ENCODE results near the gene CFAP20. TPM values are rescaled to one million over a fixed set of nuclear protein-coding genes. Genes with fewer than 3 reads are reported as not detected.

CFAP20 gene
- total and polyA plus RNA-seq, 2 of the 13 experiments (the other 11 are each of a cell fraction or from before 2014, with no cell fraction given), result 73.1 to 87.4 TPM

DNA sequence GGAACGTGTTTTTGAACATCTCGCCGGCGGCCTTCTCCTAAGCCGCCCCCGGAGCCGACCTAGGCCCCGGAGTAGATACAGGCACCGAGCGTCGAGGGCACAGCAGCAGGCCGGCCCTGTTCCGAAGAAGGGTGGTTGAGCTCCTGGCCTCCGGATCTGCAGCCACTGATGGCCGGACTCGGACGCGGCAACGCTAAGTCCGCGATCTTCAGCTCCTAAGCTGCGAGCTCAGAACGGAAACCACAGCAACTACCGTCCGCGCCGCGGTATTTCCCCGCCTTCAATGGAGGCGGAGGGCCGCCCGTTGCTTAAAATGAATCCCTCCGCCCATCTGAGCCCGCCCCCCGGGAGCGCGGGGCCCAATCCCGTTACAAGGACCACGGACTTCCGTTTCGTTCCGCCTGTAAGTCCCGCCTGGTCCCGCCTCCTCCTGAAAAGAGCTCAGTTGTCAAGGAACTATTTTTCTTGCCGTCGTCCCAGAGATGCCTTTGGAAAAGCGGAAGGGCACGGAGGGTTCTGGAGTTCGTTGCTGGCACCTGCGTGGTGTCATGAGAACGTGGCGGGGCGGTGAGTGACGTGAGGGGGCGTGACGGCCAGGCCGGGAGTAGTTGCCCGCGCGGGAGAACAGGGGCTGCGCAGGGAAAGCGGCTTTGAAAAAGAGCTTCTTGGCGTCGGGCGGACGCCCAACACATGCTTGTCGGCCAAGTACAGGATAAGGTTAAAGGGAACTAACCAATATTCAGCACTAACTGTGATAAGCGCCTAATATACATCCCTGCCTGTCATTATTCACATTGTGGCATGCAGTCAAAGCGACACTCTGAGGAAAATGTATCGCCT lies at the start of gene CFAP20 (continued):
- TF ChIP-seq ZSCAN30 (CRISPR knock-in tag; IDR thresholded peaks at IDR 0.05) (peak; percentile 94), ZNF790 (CRISPR knock-in tag; IDR thresholded peaks at IDR 0.05; ENCODE audit: borderline replicate concordance) (peak; percentile 88), XBP1 (CRISPR knock-in tag; IDR thresholded peaks at IDR 0.05) (no peak), CREM (IDR thresholded peaks at IDR 0.05) (peak; percentile 98), CREM (CRISPR knock-in tag; IDR thresholded peaks at IDR 0.05) (peak; percentile 75; the same call in 1 of the 2 replicates), FLYWCH1 (CRISPR knock-in tag; IDR thresholded peaks at IDR 0.05) (no peak), CHCHD3 (CRISPR knock-in tag; IDR thresholded peaks at IDR 0.05) (peak; percentile 60; the same call in 1 of the 2 replicates), RBFOX2 (IDR thresholded peaks at IDR 0.05; ENCODE audit: low read depth, low read length) (peak; percentile 93), HDAC1 (CRISPR knock-in tag; IDR thresholded peaks at IDR 0.05) (peak; percentile 99), ZNF20 (CRISPR knock-in tag; IDR thresholded peaks at IDR 0.05) (peak; percentile 23; the same call in 1 of the 2 replicates), HMG20B (CRISPR knock-in tag; conservative IDR thresholded peaks at IDR 0.05) (peak; percentile 75; the same call in 1 of the 2 replicates), TRIM24 (CRISPR knock-in tag; IDR thresholded peaks at IDR 0.05) (0 out of 2 replicates have a peak, but pooled peaks have one; percentile 69), MYNN (CRISPR knock-in tag; IDR thresholded peaks at IDR 0.05; ENCODE audit: low read depth) (no peak), KLF11 (CRISPR knock-in tag; IDR thresholded peaks at IDR 0.05) (peak; percentile 70; the same call in 1 of the 2 replicates), AKAP8 (CRISPR knock-in tag; IDR thresholded peaks at IDR 0.05) (peak; percentile 73; the same call in 1 of the 2 replicates), DPF2 (CRISPR knock-in tag; IDR thresholded peaks at IDR 0.05; ENCODE audit: borderline replicate concordance, low read depth) (peak; percentile 53; the same call in 1 of the 2 replicates), ZNF446 (CRISPR knock-in tag; IDR thresholded peaks at IDR 0.05) (peak; percentile 76; the same call in 1 of the 2 replicates), TBX2 (CRISPR knock-in tag; IDR thresholded peaks at IDR 0.05; ENCODE audit: borderline replicate concordance) (peak; percentile 98), ZNF260 (CRISPR knock-in tag; IDR thresholded peaks at IDR 0.05; ENCODE audit: borderline replicate concordance, low read depth) (no peak), ZNF724P (CRISPR knock-in tag; IDR thresholded peaks at IDR 0.05; ENCODE audit: borderline replicate concordance) (peak; percentile 98), NBN (conservative IDR thresholded peaks at IDR 0.05) (no peak), ZNF616 (CRISPR knock-in tag; IDR thresholded peaks at IDR 0.05; ENCODE audit: low read depth) (no peak), RFX3 (CRISPR knock-in tag; IDR thresholded peaks at IDR 0.05) (peak; percentile 93), RARA (CRISPR knock-in tag; IDR thresholded peaks at IDR 0.05) (peak; percentile 56; the same call in 1 of the 2 replicates), ZNF431 (CRISPR knock-in tag; IDR thresholded peaks at IDR 0.05; ENCODE audit: borderline replicate concordance, low read depth) (peak; percentile 68; the same call in 1 of the 2 replicates)
- TF ChIP-seq, protein P1, sequence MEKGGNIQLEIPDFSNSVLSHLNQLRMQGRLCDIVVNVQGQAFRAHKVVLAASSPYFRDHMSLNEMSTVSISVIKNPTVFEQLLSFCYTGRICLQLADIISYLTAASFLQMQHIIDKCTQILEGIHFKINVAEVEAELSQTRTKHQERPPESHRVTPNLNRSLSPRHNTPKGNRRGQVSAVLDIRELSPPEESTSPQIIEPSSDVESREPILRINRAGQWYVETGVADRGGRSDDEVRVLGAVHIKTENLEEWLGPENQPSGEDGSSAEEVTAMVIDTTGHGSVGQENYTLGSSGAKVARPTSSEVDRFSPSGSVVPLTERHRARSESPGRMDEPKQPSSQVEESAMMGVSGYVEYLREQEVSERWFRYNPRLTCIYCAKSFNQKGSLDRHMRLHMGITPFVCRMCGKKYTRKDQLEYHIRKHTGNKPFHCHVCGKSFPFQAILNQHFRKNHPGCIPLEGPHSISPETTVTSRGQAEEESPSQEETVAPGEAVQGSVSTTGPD (CRISPR knock-in tag; IDR thresholded peaks at IDR 0.05), result no peak; the same call in 1 of the 2 replicates
- TF ChIP-seq, protein P2, sequence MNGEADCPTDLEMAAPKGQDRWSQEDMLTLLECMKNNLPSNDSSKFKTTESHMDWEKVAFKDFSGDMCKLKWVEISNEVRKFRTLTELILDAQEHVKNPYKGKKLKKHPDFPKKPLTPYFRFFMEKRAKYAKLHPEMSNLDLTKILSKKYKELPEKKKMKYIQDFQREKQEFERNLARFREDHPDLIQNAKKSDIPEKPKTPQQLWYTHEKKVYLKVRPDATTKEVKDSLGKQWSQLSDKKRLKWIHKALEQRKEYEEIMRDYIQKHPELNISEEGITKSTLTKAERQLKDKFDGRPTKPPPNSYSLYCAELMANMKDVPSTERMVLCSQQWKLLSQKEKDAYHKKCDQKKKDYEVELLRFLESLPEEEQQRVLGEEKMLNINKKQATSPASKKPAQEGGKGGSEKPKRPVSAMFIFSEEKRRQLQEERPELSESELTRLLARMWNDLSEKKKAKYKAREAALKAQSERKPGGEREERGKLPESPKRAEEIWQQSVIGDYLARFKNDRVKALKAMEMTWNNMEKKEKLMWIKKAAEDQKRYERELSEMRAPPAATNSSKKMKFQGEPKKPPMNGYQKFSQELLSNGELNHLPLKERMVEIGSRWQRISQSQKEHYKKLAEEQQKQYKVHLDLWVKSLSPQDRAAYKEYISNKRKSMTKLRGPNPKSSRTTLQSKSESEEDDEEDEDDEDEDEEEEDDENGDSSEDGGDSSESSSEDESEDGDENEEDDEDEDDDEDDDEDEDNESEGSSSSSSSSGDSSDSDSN (CRISPR knock-in tag; IDR thresholded peaks at IDR 0.05), result peak; percentile 85
- TF ChIP-seq, protein P3, sequence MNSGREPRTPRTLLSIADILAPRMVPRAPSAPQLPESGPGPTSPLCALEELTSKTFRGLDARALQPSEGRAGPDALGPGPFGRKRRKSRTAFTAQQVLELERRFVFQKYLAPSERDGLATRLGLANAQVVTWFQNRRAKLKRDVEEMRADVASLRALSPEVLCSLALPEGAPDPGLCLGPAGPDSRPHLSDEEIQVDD (CRISPR knock-in tag; IDR thresholded peaks at IDR 0.05; ENCODE audit: borderline replicate concordance), result peak; percentile 76; the same call in 1 of the 2 replicates

All from HepG2 (cell line).